ENCODE data around the gene SH3RF3. TPM values are rescaled to one million over a fixed set of nuclear protein-coding genes. Genes with fewer than 3 reads are reported as not detected.
A peak's percentile ranks its signal among the peaks of the same experiment; 100 is the strongest.

SH3RF3 gene
- total RNA-seq, 1 donor from 2014 or later, result 7.5 TPM

DNA sequence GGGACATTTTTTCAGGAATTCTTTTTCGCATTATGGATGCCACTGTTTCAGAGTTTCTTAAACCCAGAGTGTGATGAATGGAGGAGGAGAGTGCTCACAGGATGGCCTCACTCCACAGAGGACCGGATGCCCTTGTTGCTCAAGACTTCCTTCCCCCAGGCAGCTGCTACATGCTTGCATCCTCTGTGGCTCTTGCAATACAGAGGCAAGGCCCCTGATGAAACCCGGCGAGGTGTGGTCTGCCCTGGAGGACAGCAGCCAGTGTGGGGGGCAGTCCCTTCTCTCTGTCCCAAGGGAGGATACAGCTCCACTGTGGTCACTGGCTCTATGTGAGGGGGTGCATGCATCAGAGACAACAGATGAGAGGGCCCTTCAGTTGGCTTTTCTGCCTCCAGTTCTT, 109.6 kb downstream of the SH3RF3 start:
- DNase-seq (ENCODE audit: low spot score), result peak; percentile 53

DNA sequence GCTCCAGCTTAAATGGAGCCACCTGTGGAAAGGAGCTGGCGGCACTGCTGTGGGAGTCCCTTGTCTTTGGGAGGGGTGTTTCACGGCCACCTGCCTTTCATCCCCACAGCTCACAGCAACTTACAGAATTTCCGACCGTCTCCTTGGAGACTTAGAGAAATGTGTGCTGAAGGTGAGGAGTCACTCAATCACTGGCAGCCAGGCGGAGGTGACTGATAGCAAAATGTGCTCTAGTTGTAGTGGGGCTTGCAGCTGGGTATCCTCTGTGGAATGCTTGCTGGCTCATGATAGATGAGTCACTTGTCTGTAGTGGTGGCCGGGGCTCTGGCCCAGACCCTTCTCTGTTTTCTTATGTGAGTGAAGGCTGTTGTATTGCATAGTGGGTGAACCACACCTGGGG, 110.7 kb downstream of the SH3RF3 start:
- no peak for DNase-seq (ENCODE audit: low spot score)

DNA sequence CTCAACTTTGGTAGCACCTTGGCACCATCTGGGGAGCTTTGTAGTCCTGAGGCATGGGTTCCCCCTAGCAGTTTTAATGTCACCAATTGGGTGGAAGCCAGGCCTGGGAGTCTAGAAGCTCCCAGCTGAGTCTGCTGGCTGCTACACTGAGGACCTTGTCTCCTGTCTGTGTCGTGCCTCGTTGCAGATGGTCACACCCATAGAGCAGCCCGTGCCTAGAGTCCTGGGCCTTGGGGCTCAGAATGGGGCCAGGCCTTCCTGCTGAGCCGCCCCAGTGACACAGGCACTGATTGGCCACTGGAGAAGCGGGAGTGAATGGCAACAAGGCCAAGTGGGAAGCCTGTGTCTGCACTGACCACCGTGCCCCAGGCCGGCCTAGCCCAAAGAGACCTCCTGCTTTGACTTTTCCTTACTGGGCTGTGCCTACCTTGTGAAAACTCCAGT, 113.2 kb downstream of the SH3RF3 start:
- no peak for DNase-seq (ENCODE audit: low spot score)

DNA sequence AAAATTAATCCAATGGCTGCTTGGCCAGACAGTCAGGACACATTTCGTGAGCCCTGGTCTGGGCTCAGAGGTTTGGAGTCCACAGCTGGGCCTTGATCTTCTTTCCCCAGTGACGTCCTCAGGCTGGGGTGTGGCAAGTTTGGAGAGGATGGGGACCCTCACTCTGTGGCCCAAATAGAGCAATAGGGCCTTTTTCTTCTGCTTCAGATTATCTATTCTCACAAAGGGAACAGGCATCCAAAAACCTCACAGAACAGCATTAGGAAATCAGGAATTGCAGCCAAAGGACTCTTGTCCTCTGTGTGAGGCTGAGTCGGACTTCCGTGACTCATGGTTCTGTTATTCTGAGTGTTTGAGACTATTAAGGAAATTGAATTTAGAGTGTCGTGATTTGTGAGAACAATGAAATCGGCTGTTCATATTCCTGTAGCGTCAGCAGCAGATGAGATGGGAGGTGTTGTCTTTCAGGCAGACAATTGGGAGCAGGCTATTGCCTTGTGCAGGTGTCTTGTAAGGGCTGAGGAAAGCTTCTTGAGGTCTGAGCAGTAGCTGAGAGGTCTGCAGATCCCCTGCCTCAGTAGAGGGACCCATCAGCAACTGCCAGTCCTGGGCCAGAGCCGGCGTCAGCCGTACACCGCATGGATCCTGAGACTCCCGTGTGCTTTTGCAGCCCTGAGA, 113.8 kb downstream of the SH3RF3 start:
- DNase-seq (ENCODE audit: low spot score), result peak; percentile 79

GRCh38 chr2:109243526-109244303, 114.7 kb downstream of the SH3RF3 start:
- DNase-seq (ENCODE audit: low spot score), result no peak

DNA sequence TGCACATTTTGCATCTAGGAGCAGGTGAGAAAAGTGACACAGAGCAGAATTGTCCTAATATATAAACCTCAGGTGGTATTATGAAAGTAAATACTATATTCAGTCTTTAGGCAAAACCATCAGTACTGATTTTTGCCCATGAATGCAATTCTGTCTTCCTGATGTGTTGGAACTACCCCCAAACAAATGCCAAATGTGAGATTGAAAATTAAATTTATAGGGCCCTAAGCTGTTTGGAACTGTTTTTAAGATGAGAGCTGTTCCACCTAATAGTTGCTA, 115.2 kb downstream of the SH3RF3 start:
- no peak for DNase-seq (ENCODE audit: low spot score)

- no peak for DNase-seq (ENCODE audit: low spot score)
Measured at GRCh38 chr2:109244750-109245382, 115.9 kb downstream of the SH3RF3 start.

- DNase-seq (ENCODE audit: low spot score), result no peak
Measured at GRCh38 chr2:109246176-109246575, 117.2 kb downstream of the SH3RF3 start.

DNA sequence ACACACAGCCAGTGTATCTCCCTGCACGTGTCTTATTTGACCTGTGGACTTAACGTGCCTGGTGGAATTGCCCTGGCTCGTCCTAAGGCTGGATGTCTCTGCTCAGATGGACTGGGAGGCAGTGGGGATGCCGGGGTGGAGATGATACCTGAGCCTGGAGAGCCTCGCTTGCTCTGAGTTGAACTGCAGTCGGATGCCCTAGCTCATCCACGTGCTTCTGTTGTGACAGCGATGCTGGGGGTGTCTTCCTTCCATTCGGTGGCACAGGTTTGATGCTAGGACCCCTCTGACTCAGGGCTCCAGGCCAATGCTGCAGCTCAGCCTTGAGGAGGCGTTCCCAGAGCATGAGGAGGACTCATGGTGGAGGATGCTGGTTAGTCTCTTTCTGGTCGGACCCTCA, 117.6 kb downstream of the SH3RF3 start:
- DNase-seq (ENCODE audit: low spot score), result no peak

DNA sequence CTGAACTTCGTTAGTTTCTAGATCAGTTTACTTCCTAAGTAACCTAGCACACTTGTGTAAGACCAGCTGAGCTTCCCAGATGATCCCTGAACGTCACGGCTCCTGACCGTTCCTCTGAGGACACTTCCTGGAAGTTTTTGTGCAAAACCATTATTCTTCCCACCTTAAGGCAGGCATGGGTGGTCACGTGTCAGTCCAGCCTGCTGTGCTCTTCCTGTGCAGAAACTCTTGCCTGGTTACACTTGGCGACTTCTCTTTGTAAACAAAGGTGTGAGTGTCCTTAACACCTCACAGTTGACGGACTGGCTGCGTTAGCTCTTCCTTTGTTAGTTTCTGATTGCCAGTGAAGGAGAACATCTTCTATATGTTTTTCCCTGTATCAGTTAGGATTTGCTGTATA, 118.3 kb downstream of the SH3RF3 start:
- no peak for DNase-seq (ENCODE audit: low spot score)

DNA sequence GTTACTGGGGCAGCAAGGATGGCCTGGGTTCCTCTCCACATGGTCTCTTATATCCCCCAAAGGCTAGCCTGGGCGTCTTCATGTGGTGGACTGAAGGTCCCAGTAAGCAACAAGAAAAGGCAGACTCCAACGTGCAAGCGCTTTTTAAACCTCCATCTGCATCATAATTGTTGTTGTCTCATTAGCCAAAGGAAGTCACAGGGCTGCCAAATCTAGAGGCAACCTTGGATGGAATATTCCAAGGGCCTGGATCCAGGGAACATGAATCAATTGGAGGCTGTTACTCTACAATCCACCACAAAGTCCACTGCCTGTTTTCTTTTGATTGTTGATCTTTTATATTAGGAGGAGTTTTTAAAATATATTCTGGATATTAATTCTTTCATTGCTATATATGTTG, 118.8 kb downstream of the SH3RF3 start:
- DNase-seq (ENCODE audit: low spot score), result no peak

DNA sequence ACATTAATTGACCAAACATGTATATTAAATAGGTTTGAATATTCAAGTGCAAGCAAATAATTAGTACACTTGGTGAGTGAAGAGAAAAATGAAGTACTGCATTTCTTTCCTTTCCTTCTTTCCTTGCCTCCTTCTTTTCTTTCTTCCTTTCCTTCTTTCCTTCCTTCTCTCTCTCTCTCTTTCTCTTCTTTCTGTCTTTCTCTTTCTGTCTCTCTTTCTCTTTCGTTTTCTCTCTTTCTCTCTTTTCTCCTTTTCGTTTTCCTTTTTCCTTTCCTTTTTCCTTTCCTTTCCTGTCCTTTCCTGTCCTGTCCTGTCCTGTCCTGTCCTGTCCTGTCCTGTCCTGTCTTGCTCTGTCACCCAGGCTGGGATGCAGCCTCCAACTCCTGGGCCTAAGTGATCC, 119.6 kb downstream of the SH3RF3 start:
- no peak for DNase-seq (ENCODE audit: low spot score)

- no peak for DNase-seq (ENCODE audit: low spot score)
Measured at GRCh38 chr2:109253217-109253616, 124.2 kb downstream of the SH3RF3 start.

- DNase-seq (ENCODE audit: low spot score), result no peak
Measured at GRCh38 chr2:109254174-109254904, 125.3 kb downstream of the SH3RF3 start.

GRCh38 chr2:109255654-109256053, 126.6 kb downstream of the SH3RF3 start:
- DNase-seq (ENCODE audit: low spot score), result peak; percentile 34

GRCh38 chr2:109256111-109256510, 127.1 kb downstream of the SH3RF3 start:
- no peak for DNase-seq (ENCODE audit: low spot score)

GRCh38 chr2:109256921-109257320, 127.9 kb downstream of the SH3RF3 start:
- no peak for DNase-seq (ENCODE audit: low spot score)

- DNase-seq (ENCODE audit: low spot score), result no peak
Measured at GRCh38 chr2:109257653-109258052, 128.6 kb downstream of the SH3RF3 start.

DNA sequence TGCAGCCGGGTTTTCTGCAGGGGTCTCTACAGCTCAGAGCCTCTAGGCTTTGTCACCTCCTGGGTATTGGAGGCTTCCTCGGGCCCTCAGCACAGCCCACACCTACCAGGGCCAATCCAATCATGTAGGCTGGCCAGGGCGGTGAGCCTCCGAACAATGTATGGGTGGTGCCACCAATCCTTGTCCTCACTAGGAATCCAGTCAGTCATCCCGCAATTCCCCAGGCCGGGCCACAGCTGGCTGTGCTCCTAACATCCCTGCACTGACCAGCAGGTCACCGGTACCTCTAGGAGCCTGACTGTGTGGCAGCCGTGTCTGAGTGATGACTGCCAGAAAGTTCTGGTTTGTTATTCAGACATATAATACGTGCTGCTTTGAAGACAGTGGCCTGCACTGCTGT, 129.4 kb downstream of the SH3RF3 start:
- DNase-seq (ENCODE audit: low spot score), result no peak

GRCh38 chr2:109258905-109259540, 130.0 kb downstream of the SH3RF3 start:
- DNase-seq (ENCODE audit: low spot score), result no peak

DNA sequence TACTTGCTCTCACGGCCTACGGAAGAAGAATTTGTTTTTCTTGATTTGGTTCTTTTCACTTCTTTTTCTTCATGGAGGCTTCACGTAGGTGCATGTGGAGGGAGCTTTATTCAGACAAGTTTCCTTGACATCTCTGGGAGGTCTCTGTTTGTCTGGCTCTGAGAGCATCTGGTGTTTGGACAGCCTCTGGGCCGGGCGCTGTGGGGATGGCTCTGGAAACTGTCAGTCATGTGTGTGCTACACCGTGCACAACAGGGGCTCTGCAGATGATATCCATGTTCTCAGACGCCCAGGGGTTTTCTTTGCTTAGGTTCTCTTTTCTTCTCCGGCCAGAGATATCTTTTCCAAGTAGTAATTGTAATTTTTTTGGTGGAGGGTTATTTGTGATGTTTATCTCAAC, 130.7 kb downstream of the SH3RF3 start:
- DNase-seq (ENCODE audit: low spot score), result peak; percentile 51

Measured in umbilical cord (tissue), 2 donors.